ENCODE data around the gene SERPINB6. TPM values are rescaled to one million over a fixed set of nuclear protein-coding genes. Genes with fewer than 3 reads are reported as not detected.

The SERPINB6 gene
- total RNA-seq, 3 donors from 2014 or later, result 14.9 to 15.9 (median 15.3) TPM

- Mint-ChIP-seq H3K4me3 (peak overlapping the region; percentile 94), H3K36me3 (ENCODE audit: insufficient read depth) (no peaks in the 10 kb centered on the region), H3K4me1 (ENCODE audit: low read depth) (peaks cover 23% of the 10 kb centered on the region), H3K27me3 (ENCODE audit: low read depth) (no peaks in the 10 kb centered on the region), H3K9me3 (no peaks in the 10 kb centered on the region)
- ATAC-seq (no peak), DNase-seq (no peak)
Observed at GRCh38 chr6:2990248-2990931, 19.0 kb upstream of the SERPINB6 start.

- peak overlapping the region; percentile 94 for H3K4me3 Mint-ChIP-seq
- H3K36me3 Mint-ChIP-seq (ENCODE audit: insufficient read depth), result no peaks in the 10 kb centered on the region
- peak; percentile 63 for DNase-seq
- no peaks in the 10 kb centered on the region for H3K27me3 Mint-ChIP-seq (ENCODE audit: low read depth)
- ATAC-seq, result peak; percentile 69 to 72
- H3K4me1 Mint-ChIP-seq (ENCODE audit: low read depth), result peaks cover 23% of the 10 kb centered on the region
- H3K9me3 Mint-ChIP-seq, result no peaks in the 10 kb centered on the region
Observed at GRCh38 chr6:2989332-2990247, 18.2 kb upstream of the SERPINB6 start.

GRCh38 chr6:2988426-2989331 lies 17.3 kb upstream of the SERPINB6 start:
- H3K4me1 Mint-ChIP-seq (ENCODE audit: low read depth), result peaks cover 23% of the 10 kb centered on the region
- ATAC-seq (peak; percentile 77 to 85), DNase-seq (peak; percentile 62)
- H3K27me3 Mint-ChIP-seq (ENCODE audit: low read depth), result no peaks in the 10 kb centered on the region
- no peaks in the 10 kb centered on the region for H3K36me3 Mint-ChIP-seq (ENCODE audit: insufficient read depth)
- no peaks in the 10 kb centered on the region for H3K9me3 Mint-ChIP-seq
- peak overlapping the region; percentile 94 for H3K4me3 Mint-ChIP-seq

GRCh38 chr6:2988094-2988425 lies 16.7 kb upstream of the SERPINB6 start:
- peaks cover 23% of the 10 kb centered on the region for H3K4me1 Mint-ChIP-seq (ENCODE audit: low read depth)
- no peak for ATAC-seq
- no peaks in the 10 kb centered on the region for H3K9me3 Mint-ChIP-seq
- no peaks in the 10 kb centered on the region for H3K36me3 Mint-ChIP-seq (ENCODE audit: insufficient read depth)
- peak overlapping the region; percentile 86 for H3K4me3 Mint-ChIP-seq
- DNase-seq, result no peak
- no peaks in the 10 kb centered on the region for H3K27me3 Mint-ChIP-seq (ENCODE audit: low read depth)

GRCh38 chr6:2986722-2987221 lies 15.4 kb upstream of the SERPINB6 start:
- Mint-ChIP-seq H3K9me3 (no peaks in the 10 kb centered on the region), H3K27me3 (ENCODE audit: low read depth) (peaks cover 6% of the 10 kb centered on the region), H3K4me1 (ENCODE audit: low read depth) (peaks cover 23% of the 10 kb centered on the region), H3K4me3 (peak overlapping the region; percentile 86), H3K36me3 (ENCODE audit: insufficient read depth) (no peaks in the 10 kb centered on the region)
- DNase-seq, result no peak
- no peak for ATAC-seq

GRCh38 chr6:2984738-2985406 lies 13.5 kb upstream of the SERPINB6 start:
- H3K9me3 Mint-ChIP-seq, result no peaks in the 10 kb centered on the region
- H3K4me1 Mint-ChIP-seq (ENCODE audit: low read depth), result peaks cover 13% of the 10 kb centered on the region
- no peaks in the 10 kb centered on the region for H3K36me3 Mint-ChIP-seq (ENCODE audit: insufficient read depth)
- DNase-seq (no peak), ATAC-seq (no peak)
- H3K4me3 Mint-ChIP-seq, result no peak overlapping the region
- H3K27me3 Mint-ChIP-seq (ENCODE audit: low read depth), result peaks cover 8% of the 10 kb centered on the region

GRCh38 chr6:2982426-2983117 lies 11.2 kb upstream of the SERPINB6 start:
- DNase-seq (no peak), ATAC-seq (no peak)
- Mint-ChIP-seq H3K4me1 (ENCODE audit: low read depth) (peaks cover 3% of the 10 kb centered on the region), H3K36me3 (ENCODE audit: insufficient read depth) (no peaks in the 10 kb centered on the region), H3K4me3 (no peak overlapping the region), H3K9me3 (no peaks in the 10 kb centered on the region), H3K27me3 (ENCODE audit: low read depth) (peaks cover 8% of the 10 kb centered on the region)

GRCh38 chr6:2980465-2980855 lies 9.1 kb upstream of the SERPINB6 start:
- DNase-seq (no peak), ATAC-seq (no peak)
- H3K27me3 Mint-ChIP-seq (ENCODE audit: low read depth), result peaks cover 13% of the 10 kb centered on the region
- H3K9me3 Mint-ChIP-seq, result no peaks in the 10 kb centered on the region
- no peaks in the 10 kb centered on the region for H3K36me3 Mint-ChIP-seq (ENCODE audit: insufficient read depth)
- peaks cover 8% of the 10 kb centered on the region for H3K4me1 Mint-ChIP-seq (ENCODE audit: low read depth)
- no peak overlapping the region for H3K4me3 Mint-ChIP-seq

- no peak overlapping the region for H3K4me3 Mint-ChIP-seq
- peaks cover 8% of the 10 kb centered on the region for H3K4me1 Mint-ChIP-seq (ENCODE audit: low read depth)
- no peaks in the 10 kb centered on the region for H3K36me3 Mint-ChIP-seq (ENCODE audit: insufficient read depth)
- ATAC-seq (no peak), DNase-seq (no peak)
- H3K9me3 Mint-ChIP-seq, result no peaks in the 10 kb centered on the region
- H3K27me3 Mint-ChIP-seq (ENCODE audit: low read depth), result peaks cover 13% of the 10 kb centered on the region
Observed at GRCh38 chr6:2979819-2980464, 8.6 kb upstream of the SERPINB6 start.

GRCh38 chr6:2978923-2979322 lies 7.6 kb upstream of the SERPINB6 start:
- Mint-ChIP-seq H3K36me3 (ENCODE audit: insufficient read depth) (no peaks in the 10 kb centered on the region), H3K4me1 (ENCODE audit: low read depth) (peaks cover 8% of the 10 kb centered on the region), H3K27me3 (ENCODE audit: low read depth) (peaks cover 13% of the 10 kb centered on the region), H3K9me3 (no peaks in the 10 kb centered on the region), H3K4me3 (no peak overlapping the region)
- no peak for DNase-seq
- ATAC-seq, result no peak

GRCh38 chr6:2977799-2978590 lies 6.6 kb upstream of the SERPINB6 start:
- H3K36me3 Mint-ChIP-seq (ENCODE audit: insufficient read depth), result no peaks in the 10 kb centered on the region
- DNase-seq (no peak), ATAC-seq (no peak)
- peaks cover 13% of the 10 kb centered on the region for H3K27me3 Mint-ChIP-seq (ENCODE audit: low read depth)
- peaks cover 9% of the 10 kb centered on the region for H3K4me1 Mint-ChIP-seq (ENCODE audit: low read depth)
- H3K9me3 Mint-ChIP-seq, result no peaks in the 10 kb centered on the region
- no peak overlapping the region for H3K4me3 Mint-ChIP-seq

GRCh38 chr6:2977290-2977689 lies 5.9 kb upstream of the SERPINB6 start:
- H3K4me3 Mint-ChIP-seq, result no peak overlapping the region
- DNase-seq (no peak), ATAC-seq (no peak)
- no peaks in the 10 kb centered on the region for H3K9me3 Mint-ChIP-seq
- H3K36me3 Mint-ChIP-seq (ENCODE audit: insufficient read depth), result no peaks in the 10 kb centered on the region
- H3K4me1 Mint-ChIP-seq (ENCODE audit: low read depth), result peaks cover 12% of the 10 kb centered on the region
- peaks cover 14% of the 10 kb centered on the region for H3K27me3 Mint-ChIP-seq (ENCODE audit: low read depth)
